ENCODE results near the gene CALCOCO1.
A peak's percentile ranks its signal among the peaks of the same experiment; 100 is the strongest.

CALCOCO1 gene

GRCh38 chr12:53710091-53710490 is 17.2 kb downstream of the CALCOCO1 start:
- Histone ChIP-seq H3K4me3 (replicated peaks; ENCODE audit: insufficient read depth, low read length) (no peak overlapping the region), H3K27me3 (ENCODE audit: insufficient read depth, poor library complexity, severe bottlenecking) (no peaks in the 10 kb centered on the region), H3K27ac (replicated peaks) (no peak overlapping the region)
- TF ChIP-seq, protein P1, sequence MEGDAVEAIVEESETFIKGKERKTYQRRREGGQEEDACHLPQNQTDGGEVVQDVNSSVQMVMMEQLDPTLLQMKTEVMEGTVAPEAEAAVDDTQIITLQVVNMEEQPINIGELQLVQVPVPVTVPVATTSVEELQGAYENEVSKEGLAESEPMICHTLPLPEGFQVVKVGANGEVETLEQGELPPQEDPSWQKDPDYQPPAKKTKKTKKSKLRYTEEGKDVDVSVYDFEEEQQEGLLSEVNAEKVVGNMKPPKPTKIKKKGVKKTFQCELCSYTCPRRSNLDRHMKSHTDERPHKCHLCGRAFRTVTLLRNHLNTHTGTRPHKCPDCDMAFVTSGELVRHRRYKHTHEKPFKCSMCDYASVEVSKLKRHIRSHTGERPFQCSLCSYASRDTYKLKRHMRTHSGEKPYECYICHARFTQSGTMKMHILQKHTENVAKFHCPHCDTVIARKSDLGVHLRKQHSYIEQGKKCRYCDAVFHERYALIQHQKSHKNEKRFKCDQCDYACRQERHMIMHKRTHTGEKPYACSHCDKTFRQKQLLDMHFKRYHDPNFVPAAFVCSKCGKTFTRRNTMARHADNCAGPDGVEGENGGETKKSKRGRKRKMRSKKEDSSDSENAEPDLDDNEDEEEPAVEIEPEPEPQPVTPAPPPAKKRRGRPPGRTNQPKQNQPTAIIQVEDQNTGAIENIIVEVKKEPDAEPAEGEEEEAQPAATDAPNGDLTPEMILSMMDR (IDR thresholded peaks at IDR 0.05; ENCODE audit: insufficient read depth, low read length), result no peak
- no peak for TF ChIP-seq POLR2AphosphoS5 (IDR thresholded peaks at IDR 0.05; ENCODE audit: low read depth)
- TF ChIP-seq, protein P2, sequence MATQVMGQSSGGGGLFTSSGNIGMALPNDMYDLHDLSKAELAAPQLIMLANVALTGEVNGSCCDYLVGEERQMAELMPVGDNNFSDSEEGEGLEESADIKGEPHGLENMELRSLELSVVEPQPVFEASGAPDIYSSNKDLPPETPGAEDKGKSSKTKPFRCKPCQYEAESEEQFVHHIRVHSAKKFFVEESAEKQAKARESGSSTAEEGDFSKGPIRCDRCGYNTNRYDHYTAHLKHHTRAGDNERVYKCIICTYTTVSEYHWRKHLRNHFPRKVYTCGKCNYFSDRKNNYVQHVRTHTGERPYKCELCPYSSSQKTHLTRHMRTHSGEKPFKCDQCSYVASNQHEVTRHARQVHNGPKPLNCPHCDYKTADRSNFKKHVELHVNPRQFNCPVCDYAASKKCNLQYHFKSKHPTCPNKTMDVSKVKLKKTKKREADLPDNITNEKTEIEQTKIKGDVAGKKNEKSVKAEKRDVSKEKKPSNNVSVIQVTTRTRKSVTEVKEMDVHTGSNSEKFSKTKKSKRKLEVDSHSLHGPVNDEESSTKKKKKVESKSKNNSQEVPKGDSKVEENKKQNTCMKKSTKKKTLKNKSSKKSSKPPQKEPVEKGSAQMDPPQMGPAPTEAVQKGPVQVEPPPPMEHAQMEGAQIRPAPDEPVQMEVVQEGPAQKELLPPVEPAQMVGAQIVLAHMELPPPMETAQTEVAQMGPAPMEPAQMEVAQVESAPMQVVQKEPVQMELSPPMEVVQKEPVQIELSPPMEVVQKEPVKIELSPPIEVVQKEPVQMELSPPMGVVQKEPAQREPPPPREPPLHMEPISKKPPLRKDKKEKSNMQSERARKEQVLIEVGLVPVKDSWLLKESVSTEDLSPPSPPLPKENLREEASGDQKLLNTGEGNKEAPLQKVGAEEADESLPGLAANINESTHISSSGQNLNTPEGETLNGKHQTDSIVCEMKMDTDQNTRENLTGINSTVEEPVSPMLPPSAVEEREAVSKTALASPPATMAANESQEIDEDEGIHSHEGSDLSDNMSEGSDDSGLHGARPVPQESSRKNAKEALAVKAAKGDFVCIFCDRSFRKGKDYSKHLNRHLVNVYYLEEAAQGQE (IDR thresholded peaks at IDR 0.05; ENCODE audit: insufficient replicate concordance, low read depth), result no peak
- no peak for TF ChIP-seq GABPA (IDR thresholded peaks at IDR 0.05; ENCODE audit: low read depth)
- no peak for TF ChIP-seq SPI1 (IDR thresholded peaks at IDR 0.05; ENCODE audit: borderline replicate concordance, low read depth)
- DNase-seq (ENCODE audit: low read depth in 1 of 2, low spot score in 1 of 2), result no peak

DNA sequence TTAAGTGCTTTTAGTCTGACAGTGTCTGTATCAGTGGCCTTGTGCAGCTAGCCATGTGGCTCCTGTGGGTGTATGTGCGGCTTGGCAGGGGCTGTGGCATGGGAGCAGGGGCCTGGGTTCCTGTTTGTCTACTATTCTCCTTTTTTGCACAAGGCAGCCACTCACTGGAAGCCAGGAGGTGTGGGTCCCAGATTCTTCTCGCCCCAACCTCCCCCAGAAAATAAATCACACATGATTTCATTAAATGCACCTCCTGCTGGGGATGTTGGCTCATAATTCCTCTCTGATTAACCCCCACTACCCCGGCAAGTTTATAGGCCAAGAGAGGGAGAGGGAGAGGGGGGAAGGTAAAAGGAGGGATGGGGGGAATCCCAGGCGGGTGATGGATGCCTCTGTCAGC is 17.6 kb downstream of the CALCOCO1 start:
- Histone ChIP-seq H3K27me3 (ENCODE audit: insufficient read depth, poor library complexity, severe bottlenecking) (peaks cover under 1% of the 10 kb centered on the region), H3K27ac (replicated peaks) (no peak overlapping the region), H3K4me3 (replicated peaks; ENCODE audit: insufficient read depth, low read length) (no peak overlapping the region)
- TF ChIP-seq, protein P2 (IDR thresholded peaks at IDR 0.05; ENCODE audit: insufficient replicate concordance, low read depth), result no peak
- TF ChIP-seq SPI1 (IDR thresholded peaks at IDR 0.05; ENCODE audit: borderline replicate concordance, low read depth) (no peak), POLR2AphosphoS5 (IDR thresholded peaks at IDR 0.05; ENCODE audit: low read depth) (no peak), GABPA (IDR thresholded peaks at IDR 0.05; ENCODE audit: low read depth) (no peak)
- TF ChIP-seq, protein P1 (IDR thresholded peaks at IDR 0.05; ENCODE audit: insufficient read depth, low read length), result no peak
- DNase-seq (ENCODE audit: low read depth in 1 of 2, low spot score in 1 of 2), result peak in 1 of 2 experiments; percentile 34

GRCh38 chr12:53706080-53706479 is 21.2 kb downstream of the CALCOCO1 start:
- H3K27ac ChIP-seq (replicated peaks), result no peak overlapping the region
- TF ChIP-seq POLR2AphosphoS5 (IDR thresholded peaks at IDR 0.05; ENCODE audit: low read depth) (no peak), GABPA (IDR thresholded peaks at IDR 0.05; ENCODE audit: low read depth) (no peak), SPI1 (IDR thresholded peaks at IDR 0.05; ENCODE audit: borderline replicate concordance, low read depth) (no peak)
- TF ChIP-seq, protein P1 (IDR thresholded peaks at IDR 0.05; ENCODE audit: insufficient read depth, low read length), result no peak
- TF ChIP-seq, protein P2 (IDR thresholded peaks at IDR 0.05; ENCODE audit: insufficient replicate concordance, low read depth), result no peak

More at GRCh38 chr12:53706080-53706479, 21.2 kb downstream of the CALCOCO1 start:
- DNase-seq (ENCODE audit: low read depth in 1 of 2, low spot score in 1 of 2), result no peak
- peaks cover 17% of the 10 kb centered on the region for H3K27me3 ChIP-seq (ENCODE audit: insufficient read depth, poor library complexity, severe bottlenecking)
- no peak overlapping the region for H3K4me3 ChIP-seq (replicated peaks; ENCODE audit: insufficient read depth, low read length)
